ENCODE measurements around the gene ZNF236.
A peak's percentile ranks its signal among the peaks of the same experiment; 100 is the strongest.

ZNF236 gene

DNA sequence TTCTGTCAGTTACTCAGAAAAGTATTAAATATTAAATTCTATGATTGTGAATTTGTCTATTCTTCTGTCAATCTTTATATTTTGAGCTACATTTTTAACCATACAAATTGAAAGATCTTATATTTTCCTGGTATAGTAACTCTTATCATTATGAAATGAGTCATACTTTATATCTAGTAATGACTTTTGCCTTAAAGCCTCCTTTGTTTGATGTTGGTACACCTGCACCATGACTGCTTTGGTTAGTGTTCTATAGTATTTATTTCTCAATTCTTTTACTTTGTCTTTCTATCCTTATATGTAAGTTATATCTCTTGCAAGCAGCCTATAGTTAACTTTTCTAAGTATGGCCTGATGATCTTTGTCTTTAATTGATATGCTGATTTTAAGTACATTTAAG lies 13.0 kb downstream of the ZNF236 start:
- TF ChIP-seq, protein P1, sequence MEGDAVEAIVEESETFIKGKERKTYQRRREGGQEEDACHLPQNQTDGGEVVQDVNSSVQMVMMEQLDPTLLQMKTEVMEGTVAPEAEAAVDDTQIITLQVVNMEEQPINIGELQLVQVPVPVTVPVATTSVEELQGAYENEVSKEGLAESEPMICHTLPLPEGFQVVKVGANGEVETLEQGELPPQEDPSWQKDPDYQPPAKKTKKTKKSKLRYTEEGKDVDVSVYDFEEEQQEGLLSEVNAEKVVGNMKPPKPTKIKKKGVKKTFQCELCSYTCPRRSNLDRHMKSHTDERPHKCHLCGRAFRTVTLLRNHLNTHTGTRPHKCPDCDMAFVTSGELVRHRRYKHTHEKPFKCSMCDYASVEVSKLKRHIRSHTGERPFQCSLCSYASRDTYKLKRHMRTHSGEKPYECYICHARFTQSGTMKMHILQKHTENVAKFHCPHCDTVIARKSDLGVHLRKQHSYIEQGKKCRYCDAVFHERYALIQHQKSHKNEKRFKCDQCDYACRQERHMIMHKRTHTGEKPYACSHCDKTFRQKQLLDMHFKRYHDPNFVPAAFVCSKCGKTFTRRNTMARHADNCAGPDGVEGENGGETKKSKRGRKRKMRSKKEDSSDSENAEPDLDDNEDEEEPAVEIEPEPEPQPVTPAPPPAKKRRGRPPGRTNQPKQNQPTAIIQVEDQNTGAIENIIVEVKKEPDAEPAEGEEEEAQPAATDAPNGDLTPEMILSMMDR (conservative IDR thresholded peaks at IDR 0.05) = no peak
- H3K27ac ChIP-seq = no peak overlapping the region

DNA sequence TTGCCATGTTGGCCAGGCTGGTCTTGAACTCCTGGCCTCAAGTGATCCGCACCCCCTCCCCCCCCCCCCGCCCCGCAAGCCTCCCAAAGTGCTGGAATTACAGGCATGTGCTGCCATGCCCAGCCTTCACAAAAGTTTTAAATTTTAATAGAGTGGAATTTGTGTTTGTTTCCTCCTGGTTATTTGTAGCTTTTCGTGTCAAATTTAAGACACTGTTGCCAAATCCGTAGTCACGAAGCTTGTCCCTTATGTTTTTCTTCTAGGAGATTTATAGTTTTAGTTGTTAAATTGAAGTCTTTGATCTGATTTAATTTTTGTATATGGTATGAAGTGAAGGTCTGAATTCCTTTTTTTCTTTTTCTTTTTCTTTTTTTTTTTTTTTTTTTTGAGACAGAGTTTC lies 14.7 kb downstream of the ZNF236 start:
- H3K27ac ChIP-seq = no peak overlapping the region
- TF ChIP-seq, protein P1 (conservative IDR thresholded peaks at IDR 0.05) = no peak

DNA sequence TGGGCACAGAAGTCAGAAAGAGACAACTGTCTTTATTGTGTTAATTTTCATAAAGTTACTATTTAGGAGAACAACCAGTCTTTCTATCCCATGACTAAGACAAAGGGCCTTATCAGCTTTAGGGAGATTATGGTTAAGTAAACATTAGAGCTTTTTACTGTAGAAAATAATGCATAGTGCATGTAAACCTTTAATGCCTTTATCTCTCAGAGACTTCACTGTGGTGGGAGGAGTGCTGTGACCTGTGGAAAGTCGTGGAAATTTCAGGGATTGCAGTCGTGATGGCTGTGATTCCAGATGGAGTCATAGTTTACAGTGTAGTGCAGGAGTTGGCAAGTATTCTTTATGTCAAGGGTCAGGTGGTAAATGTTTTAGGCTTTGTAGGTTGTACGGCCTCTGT lies 15.8 kb downstream of the ZNF236 start:
- TF ChIP-seq, protein P1 (conservative IDR thresholded peaks at IDR 0.05) = no peak

DNA sequence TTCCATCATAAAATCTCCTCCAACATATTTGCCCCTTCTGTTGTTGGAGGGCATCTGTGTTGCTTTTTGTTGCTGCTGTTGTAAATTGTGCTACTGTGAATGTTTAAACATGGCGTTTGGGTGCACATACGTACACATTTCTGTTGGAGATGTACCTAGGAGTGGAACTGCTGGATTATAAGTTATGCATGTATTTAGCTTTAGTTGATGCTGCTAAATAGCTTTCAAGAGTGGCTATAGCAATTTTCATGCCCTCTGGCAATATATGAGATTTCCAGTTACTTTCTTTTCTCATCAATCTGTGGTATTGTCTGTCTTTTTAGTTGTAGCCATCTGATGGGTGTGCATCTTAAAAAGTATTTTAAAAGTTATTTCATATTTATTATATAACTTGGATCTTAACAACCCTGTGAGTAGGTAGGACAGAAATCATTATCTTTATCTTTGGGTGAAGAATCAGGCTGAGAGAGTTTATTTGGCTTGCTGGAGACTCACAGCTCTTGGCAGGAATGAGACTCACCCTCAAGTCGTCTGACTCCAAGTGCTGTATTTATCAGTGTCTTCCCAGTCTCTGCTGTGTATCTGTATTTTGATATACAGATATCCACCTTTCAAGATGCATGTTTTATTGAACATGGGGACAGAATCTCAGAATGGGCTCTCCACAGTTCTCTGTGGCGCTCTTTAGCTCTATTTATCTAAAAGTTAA lies 16.9 kb downstream of the ZNF236 start:
- TF ChIP-seq, protein P1 (conservative IDR thresholded peaks at IDR 0.05) = no peak
- H3K27ac ChIP-seq = peak overlapping the region; percentile 46

More for the DNA sequence above, 15.8 kb downstream of the ZNF236 start:
- peak overlapping the region; percentile 46 for H3K27ac ChIP-seq

DNA sequence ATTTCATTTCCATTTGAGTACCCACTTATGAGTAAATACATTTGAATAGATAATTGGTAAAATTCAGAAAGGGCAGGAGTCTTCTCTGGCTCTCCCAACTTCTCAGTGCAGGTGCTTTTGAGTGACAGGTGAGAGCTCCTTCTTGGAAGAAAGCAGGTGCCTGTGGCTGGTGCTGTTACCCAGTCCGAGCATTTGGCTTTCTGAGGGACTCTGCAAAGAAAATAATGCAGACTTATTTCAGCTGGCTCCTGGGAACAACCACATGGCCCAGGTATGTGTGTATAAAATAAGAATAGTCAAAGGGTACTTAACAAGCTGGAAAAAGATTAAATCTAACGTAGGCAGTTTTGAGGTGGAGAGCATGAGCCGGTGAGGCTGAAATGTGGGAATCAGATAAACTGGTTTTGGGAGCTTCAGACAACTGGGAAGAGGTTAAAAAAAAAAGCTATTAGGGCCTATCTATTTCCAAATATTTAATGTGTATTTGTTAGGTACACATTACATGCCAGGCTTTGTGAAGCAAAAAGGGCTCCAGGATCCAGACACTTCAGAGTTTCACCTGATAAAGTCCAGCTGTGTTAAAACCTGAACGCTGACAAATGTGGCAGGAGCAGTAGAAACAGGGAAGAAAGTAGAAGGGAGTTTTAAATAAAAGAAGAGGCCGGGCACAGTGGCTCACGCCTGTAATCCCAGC lies 20.6 kb downstream of the ZNF236 start:
- H3K27ac ChIP-seq = peak overlapping the region; percentile 79
- TF ChIP-seq, protein P1 (conservative IDR thresholded peaks at IDR 0.05) = no peak

DNA sequence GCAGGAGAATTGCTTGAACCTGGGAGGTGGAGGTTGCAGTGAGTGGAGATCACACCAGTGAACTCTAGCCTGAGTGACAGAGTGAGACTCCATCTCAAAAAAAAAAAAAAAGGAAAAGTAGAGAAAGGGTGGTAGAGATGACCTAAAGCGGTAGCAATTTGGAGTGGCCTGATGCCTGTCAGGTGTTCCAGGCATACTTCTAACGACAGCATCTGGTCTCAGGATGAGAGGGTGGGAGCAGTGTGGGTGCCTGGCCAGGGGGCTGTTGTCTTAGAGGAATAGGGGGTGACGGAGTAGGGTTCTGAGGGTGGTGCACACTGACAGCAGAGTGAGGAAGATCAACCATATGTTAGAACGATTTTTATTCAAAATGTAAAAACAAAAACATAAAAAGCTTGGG lies 21.8 kb downstream of the ZNF236 start:
- TF ChIP-seq, protein P1 (conservative IDR thresholded peaks at IDR 0.05) = no peak
- H3K27ac ChIP-seq = peak overlapping the region; percentile 79

DNA sequence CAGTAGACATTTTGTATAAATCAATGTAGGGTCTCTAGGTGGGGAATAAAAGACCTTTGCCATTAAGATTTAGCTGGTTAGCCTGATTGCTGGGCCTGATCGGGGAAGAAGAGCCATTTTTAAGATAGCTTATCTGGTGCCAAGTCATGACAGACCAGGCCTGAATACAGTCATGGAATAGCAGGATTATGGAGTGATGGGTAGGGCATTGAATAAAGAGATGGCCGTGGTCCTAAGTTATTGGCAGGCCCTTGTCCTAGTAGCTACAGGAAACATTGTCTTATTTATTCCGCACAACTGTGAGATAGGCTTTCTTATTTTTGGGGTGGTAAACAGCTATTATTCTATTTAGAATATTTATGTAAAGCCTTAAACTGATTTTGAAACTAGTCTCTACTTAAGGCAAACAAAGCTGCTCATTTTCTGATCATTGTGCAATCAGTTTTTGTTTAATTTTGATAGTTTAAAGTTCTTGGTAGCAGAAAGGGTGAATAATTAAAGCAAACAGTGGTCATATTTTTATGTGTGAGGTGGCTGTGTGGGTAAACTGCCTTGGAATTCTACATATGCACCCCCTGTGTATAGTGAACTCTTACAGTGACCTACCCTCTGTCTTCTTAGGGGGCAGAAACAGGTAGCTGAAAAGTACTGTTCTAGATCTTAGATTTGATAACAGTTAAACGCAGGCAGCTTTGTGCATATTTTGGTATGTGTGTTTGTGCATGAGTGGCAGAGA lies 22.6 kb downstream of the ZNF236 start:
- TF ChIP-seq, protein P1 (conservative IDR thresholded peaks at IDR 0.05) = no peak
- H3K27ac ChIP-seq = peak overlapping the region; percentile 79
